ENCODE data around the gene XIRP1.

Gene XIRP1

GRCh38 chr3:39185959-39186691 is 6.3 kb downstream of the XIRP1 start:
- TF ChIP-seq ZFP30 (CRISPR knock-in tag; IDR thresholded peaks at IDR 0.05) (no peak), ARNTL (CRISPR knock-in tag; IDR thresholded peaks at IDR 0.05; ENCODE audit: borderline replicate concordance, low read depth) (no peak), TSHZ2 (CRISPR knock-in tag; IDR thresholded peaks at IDR 0.05) (no peak), PATZ1 (CRISPR knock-in tag; IDR thresholded peaks at IDR 0.05; ENCODE audit: borderline replicate concordance) (no peak)
- no peak for ATAC-seq

- no peak for ATAC-seq
- TF ChIP-seq ZNF565 (CRISPR knock-in tag; conservative IDR thresholded peaks at IDR 0.05; ENCODE audit: low read depth), result no peak
- TF ChIP-seq SNAI2 (CRISPR knock-in tag; IDR thresholded peaks at IDR 0.05), result no peak
- TF ChIP-seq TOX (CRISPR knock-in tag; IDR thresholded peaks at IDR 0.05; ENCODE audit: borderline replicate concordance), result no peak
- TF ChIP-seq POU6F1 (CRISPR knock-in tag; IDR thresholded peaks at IDR 0.05; ENCODE audit: borderline replicate concordance, low read depth), result no peak
- TF ChIP-seq ARNTL (CRISPR knock-in tag; IDR thresholded peaks at IDR 0.05; ENCODE audit: borderline replicate concordance, low read depth), result no peak
- TF ChIP-seq CSDC2 (CRISPR knock-in tag; IDR thresholded peaks at IDR 0.05), result no peak
- TF ChIP-seq ZFP3 (CRISPR knock-in tag; IDR thresholded peaks at IDR 0.05), result no peak
Observed at GRCh38 chr3:39185326-39185958, 7.0 kb downstream of the XIRP1 start.

- TF ChIP-seq ESRRG (CRISPR knock-in tag; IDR thresholded peaks at IDR 0.05), result no peak
- TF ChIP-seq TOX (CRISPR knock-in tag; IDR thresholded peaks at IDR 0.05; ENCODE audit: borderline replicate concordance), result no peak
- TF ChIP-seq PATZ1 (CRISPR knock-in tag; IDR thresholded peaks at IDR 0.05; ENCODE audit: borderline replicate concordance), result no peak
- TF ChIP-seq TSHZ2 (CRISPR knock-in tag; IDR thresholded peaks at IDR 0.05), result no peak
- TF ChIP-seq ZC3H10 (CRISPR knock-in tag; IDR thresholded peaks at IDR 0.05), result no peak
- no peak for TF ChIP-seq CREB5 (CRISPR knock-in tag; IDR thresholded peaks at IDR 0.05; ENCODE audit: low read depth)
- TF ChIP-seq ZNF70 (CRISPR knock-in tag; IDR thresholded peaks at IDR 0.05), result no peak
- no peak for TF ChIP-seq GLIS3 (CRISPR knock-in tag; IDR thresholded peaks at IDR 0.05)
- no peak for TF ChIP-seq PPARA (CRISPR knock-in tag; IDR thresholded peaks at IDR 0.05; ENCODE audit: borderline replicate concordance)
- no peak for TF ChIP-seq TCF4 (CRISPR knock-in tag; IDR thresholded peaks at IDR 0.05; ENCODE audit: borderline replicate concordance)
- TF ChIP-seq ARNTL (CRISPR knock-in tag; IDR thresholded peaks at IDR 0.05; ENCODE audit: borderline replicate concordance, low read depth), result no peak
- TF ChIP-seq BACH2 (CRISPR knock-in tag; IDR thresholded peaks at IDR 0.05; ENCODE audit: borderline replicate concordance), result no peak
- TF ChIP-seq OSR1 (CRISPR knock-in tag; IDR thresholded peaks at IDR 0.05), result no peak
- ATAC-seq, result no peak
Observed at GRCh38 chr3:39184968-39185285, 7.5 kb downstream of the XIRP1 start.
